Placental epithelial cell (primary cell): Measurements from ENCODE around the gene ZNF235. TPM values are rescaled to one million over a fixed set of nuclear protein-coding genes. Genes with fewer than 3 reads are reported as not detected.

Experiments used
- small RNA-seq: library from RNA; depleted of rRNA; stranded (forward); fragments of <200 nt; gene quantifications from one replicate; pipeline ENCODE3, GENCODE V24; 2012
- total RNA-seq: library from RNA; depleted of rRNA; stranded (reverse); fragments of >200 nt; gene quantifications from 2 replicates; pipeline ENCODE4 v1.2.3, GENCODE V29; 2012

Gene ZNF235
- total RNA-seq: 5.5 and 8.2 TPM in 2 replicates

GRCh38 chr19:44304659-44305193 lies at the start of gene ZNF235:
Gene ZNF235 (minus strand): TSS chr19:44305025. CDS start chr19:44303404, 1,621 bp downstream.

Small RNA genes within 50 kb of the gene (small RNA-seq; reads per million reads assigned to genes)
- not detected for gene NDUFA3P1

Other genes with a start within 250 kb of the ZNF235 start
- gene ZNF284, start 232.9 kb downstream of the ZNF235 start, total RNA-seq: 4.8 and 5.1 TPM in 2 replicates
- 26.7 and 40.0 TPM in 2 replicates for gene ZNF224, start 210.7 kb downstream of the ZNF235 start, total RNA-seq
- 4.4 and 8.6 TPM in 2 replicates for gene ZNF225, start 191.6 kb downstream of the ZNF235 start, total RNA-seq
- 11.0 and 13.7 TPM in 2 replicates for gene ZNF234, start 163.5 kb downstream of the ZNF235 start, total RNA-seq
- gene ZNF226, start 139.9 kb downstream of the ZNF235 start, total RNA-seq: 12.0 and 26.7 TPM in 2 replicates
- 12.0 and 23.2 TPM in 2 replicates for gene ZNF227, start 92.5 kb downstream of the ZNF235 start, total RNA-seq
- gene ZNF233, start 45.1 kb downstream of the ZNF235 start, total RNA-seq: 0.39 TPM in 1 of 2 replicates, not detected in the other
- 4.3 and 7.9 TPM in 2 replicates for gene ZNF112, start 51.7 kb upstream of the ZNF235 start, total RNA-seq
- 1.3 and 2.0 TPM in 2 replicates for gene ZNF285, start 96.6 kb upstream of the ZNF235 start, total RNA-seq
- gene ZNF229, start 143.4 kb upstream of the ZNF235 start, total RNA-seq: 14.7 and 18.8 TPM in 2 replicates
- gene ZNF180, start 195.5 kb upstream of the ZNF235 start, total RNA-seq: 10.2 and 14.3 TPM in 2 replicates
- not detected in 2 replicates for gene CEACAM20, start 224.7 kb upstream of the ZNF235 start, total RNA-seq